Epithelial cell of proximal tubule (primary cell): Measurements from ENCODE around the gene DCT. TPM values are rescaled to one million over a fixed set of nuclear protein-coding genes. Genes with fewer than 3 reads are reported as not detected.

Experiments used
- DNase-seq: peaks from one replicate; pipeline ENCODE4 v3.0.0-alpha.2; 2011; ENCODE audit warnings: low read depth
- H3K4me3 ChIP-seq: 2 replicates; pipeline ENCODE4 v1.5.1; 2011; ENCODE audit warnings: low read depth, mild to moderate bottlenecking, low read length
- total RNA-seq: library from RNA; depleted of rRNA; stranded (reverse); fragments of >200 nt; gene quantifications from 2 replicates; pipeline ENCODE4 v1.2.3, GENCODE V29; 2015
- TF ChIP-seq, protein P1 (sequence below): conservative IDR thresholded peaks from 2 replicates; pipeline ENCODE4 v1.5.1; 2012; ENCODE audit warnings: low read depth, mild to moderate bottlenecking, low read length

DCT gene
- total RNA-seq, 1 donor from 2014 or later = not detected

DNA sequence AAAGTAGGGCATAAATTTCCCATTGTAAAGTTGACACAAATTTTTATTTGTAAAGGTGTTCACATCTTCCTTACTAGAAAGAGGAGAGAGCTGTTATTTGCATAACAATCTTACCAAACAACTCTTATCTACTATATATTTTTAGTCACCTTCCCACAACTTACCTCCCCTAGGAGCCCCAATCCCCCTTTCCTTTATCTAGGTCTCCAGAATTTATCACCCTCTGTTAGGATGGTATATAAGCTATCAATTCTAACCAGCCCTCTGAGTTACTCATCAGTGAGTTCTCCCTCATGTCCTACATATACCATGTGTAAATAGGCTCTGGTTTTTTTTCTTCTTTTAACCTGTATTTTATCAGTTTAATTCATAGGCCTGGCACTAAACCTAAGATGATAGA is 62.2 kb downstream of the DCT start:
- DNase-seq = no peak
- TF ChIP-seq, protein P1, sequence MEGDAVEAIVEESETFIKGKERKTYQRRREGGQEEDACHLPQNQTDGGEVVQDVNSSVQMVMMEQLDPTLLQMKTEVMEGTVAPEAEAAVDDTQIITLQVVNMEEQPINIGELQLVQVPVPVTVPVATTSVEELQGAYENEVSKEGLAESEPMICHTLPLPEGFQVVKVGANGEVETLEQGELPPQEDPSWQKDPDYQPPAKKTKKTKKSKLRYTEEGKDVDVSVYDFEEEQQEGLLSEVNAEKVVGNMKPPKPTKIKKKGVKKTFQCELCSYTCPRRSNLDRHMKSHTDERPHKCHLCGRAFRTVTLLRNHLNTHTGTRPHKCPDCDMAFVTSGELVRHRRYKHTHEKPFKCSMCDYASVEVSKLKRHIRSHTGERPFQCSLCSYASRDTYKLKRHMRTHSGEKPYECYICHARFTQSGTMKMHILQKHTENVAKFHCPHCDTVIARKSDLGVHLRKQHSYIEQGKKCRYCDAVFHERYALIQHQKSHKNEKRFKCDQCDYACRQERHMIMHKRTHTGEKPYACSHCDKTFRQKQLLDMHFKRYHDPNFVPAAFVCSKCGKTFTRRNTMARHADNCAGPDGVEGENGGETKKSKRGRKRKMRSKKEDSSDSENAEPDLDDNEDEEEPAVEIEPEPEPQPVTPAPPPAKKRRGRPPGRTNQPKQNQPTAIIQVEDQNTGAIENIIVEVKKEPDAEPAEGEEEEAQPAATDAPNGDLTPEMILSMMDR = no peak
- no peak overlapping the region for H3K4me3 ChIP-seq

DNA sequence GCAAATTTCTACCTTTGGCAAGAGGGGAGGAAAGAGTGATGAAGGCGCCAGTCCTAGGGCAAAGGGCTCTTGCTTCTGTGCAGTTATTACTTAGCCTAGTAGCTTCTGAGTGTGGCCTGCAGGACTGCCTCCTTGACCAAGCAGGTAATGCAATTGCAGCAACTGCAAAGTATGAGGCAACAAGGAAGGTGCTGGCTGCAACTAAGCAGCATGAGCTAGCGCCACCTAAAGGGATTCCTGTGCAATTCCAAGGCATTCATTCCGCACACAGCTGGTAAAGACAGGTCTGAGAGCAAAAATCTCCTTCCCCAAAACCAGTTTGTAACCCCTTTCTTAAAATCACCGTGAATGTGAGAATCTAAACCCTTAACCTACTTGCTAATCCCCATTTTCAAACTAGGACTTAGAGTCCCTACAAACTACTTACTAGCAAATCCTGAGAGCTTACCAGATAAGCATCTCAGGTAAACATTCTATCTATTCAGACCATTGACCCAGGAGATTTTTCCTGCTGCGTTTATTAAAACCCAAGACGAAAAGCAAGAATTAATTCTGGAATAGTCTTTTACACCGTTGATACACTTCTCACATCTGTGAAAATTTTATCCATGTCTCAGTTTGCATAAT is 62.9 kb downstream of the DCT start:
- TF ChIP-seq, protein P1 = peak; percentile 88
- DNase-seq = no peak
- no peak overlapping the region for H3K4me3 ChIP-seq

DNA sequence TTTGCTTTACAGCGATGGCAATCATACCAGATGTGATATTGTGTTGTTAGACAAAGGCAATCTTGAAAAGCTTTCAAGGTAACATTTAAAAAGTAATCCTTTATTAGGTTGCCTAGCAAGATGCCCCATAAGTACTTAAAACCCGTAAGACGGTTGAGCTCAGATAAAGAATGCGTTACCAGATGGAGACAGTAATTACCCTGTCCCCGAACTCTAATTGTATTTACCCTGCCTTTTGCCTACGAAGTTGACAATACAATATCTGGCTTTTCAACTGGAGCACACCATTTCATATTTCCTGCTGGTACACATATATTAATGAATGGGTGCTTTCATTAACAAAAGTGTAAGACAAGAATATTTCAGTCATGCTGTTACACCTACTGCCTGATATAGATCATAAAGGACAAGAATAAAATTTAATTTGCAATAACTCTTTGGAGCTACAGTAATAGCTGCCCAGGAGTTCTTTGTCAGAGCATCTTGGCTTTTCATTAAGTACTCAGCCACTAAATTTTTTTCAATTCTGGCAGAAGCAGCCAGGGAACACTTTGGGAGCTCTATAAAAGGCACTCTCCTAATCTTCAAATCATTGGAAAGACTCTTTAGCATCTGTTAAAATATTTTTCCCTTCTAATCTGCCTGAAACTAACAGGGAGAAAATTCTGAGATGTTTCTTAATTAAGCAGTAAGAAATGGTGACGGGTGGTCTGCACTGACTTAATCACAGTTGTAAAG is 63.8 kb downstream of the DCT start:
- DNase-seq = no peak
- TF ChIP-seq, protein P1 = no peak

DNA sequence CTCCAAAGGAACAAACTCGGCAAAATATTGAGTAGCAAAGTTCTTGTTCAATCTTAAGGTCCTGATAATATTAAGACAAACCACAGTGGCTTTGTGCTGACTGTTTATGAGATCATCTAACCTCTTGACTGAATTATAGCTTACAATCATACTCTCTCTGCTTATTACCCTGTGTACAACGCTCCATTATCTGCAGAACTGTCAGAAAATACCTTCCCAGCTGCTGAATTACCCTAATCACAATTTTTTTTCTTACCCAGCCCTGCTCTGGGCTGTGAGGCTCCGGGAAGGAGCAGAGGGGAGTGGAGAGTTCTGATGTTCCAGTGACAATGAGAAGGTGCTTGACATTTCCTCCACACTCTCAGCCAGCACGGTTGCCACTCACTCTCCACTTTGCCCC is 64.8 kb downstream of the DCT start:
- TF ChIP-seq, protein P1 = no peak
- H3K4me3 ChIP-seq = no peak overlapping the region
- DNase-seq = no peak

More for the DNA sequence above, 63.8 kb downstream of the DCT start:
- H3K4me3 ChIP-seq = no peak overlapping the region

DNA sequence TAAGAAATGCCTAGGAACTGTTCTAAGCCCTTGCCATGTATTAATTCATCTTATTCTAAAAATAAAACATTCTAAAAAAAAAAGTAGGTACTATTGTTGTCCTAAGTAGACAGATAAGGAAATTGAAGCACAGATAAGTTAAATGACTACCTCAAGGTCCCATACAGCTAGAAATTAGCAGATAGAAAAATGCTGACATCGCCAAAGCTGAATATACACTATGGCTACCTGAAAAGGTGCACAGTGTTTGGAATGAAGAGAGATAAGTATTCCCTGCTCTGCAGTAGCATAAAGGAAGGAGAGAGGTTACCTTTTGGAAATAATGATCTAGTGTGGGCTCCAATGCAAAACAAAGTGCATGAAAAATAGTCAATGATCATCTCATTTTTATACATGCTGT is 65.3 kb downstream of the DCT start:
- no peak for DNase-seq
- TF ChIP-seq, protein P1 = no peak
- H3K4me3 ChIP-seq = no peak overlapping the region

DNA sequence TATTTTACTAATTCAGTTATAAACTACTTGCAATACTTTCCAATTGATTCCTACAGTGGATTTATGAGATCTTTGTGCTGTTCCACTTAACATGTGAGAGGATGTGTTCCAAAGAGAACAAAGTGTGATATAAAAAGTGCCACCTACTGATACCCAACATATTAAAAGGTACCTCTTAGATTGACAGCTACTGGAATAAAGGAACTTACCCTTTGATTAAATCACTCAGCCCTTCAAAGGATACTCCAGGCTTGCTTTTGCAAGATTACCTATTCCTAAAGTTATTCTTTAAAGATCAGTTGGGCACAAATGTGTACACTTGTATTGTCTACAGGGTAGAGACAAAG is 65.9 kb downstream of the DCT start:
- no peak overlapping the region for H3K4me3 ChIP-seq
- no peak for DNase-seq
- TF ChIP-seq, protein P1 = no peak
